Fibroblast of skin of left biceps (primary cell): ENCODE results near the gene KIF13A.
A peak's percentile ranks its signal among the peaks of the same experiment; 100 is the strongest.
"Not testable (repeated sequence)": the region's sequence is repeated elsewhere in the genome, so short reads cannot be mapped to it uniquely, and the experiment has no call there.

Experiments used
- DNase-seq, 2 experiments: peaks; one replicate each; pipeline ENCODE4 v3.0.0-alpha.2; 2013; ENCODE audit warnings: low read depth in 2 of 2

The KIF13A gene

DNA sequence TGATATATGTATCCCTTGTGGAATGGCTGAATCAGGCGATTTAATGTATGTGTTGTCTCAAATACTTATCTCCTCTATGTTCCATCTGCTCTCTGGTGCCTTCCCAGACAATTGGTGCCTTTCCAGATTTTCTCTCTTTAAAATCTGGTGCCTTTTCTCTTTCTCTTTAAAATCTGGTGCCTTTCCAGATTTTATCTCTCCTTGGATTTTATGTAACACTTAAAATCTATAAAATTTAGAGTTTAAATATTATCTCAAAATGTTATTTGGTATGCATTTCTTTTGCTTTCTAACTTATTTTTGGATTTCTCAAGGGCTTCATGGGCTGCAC, 116.3 kb downstream of the KIF13A start:
- no peak for DNase-seq

DNA sequence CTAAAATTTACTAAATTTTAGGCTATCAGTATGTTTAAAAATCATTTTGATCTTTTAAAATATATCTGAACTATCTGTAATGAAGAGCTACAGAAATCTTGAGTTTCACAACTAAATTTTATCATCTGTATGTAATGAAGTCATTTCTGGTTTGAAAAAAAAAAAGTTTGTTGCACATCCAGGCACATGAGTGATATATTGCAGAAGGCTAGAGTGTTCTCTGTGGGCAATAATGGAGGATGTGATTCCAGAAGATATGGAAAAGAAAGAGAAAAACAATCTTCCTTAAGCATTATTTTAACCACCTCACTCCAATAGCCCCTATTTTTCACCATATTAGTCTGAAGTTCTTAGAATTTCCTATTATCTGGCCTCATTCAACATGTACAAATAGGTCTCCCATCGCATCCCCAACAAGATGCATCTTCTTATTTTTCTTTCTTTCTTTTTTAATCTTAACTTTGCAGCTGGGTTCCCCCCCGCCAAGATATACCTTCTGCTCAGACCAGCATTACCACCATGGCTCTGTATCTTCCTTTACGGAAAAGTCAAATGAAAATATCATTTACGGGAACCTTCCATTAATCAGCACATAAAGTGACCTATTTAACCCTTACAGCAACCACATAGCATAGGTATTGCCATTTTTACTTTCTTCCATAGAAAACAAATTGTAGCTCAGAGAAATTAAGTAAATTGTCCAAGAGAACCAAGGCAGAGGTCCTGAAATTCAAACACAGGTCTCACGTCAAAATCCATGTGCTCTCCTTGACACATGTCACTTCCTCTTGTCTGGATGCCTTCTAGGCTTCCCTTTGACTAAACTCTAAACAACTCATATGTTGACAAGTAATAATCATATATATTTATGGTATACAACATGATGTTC, 116.9 kb downstream of the KIF13A start:
- no peak for DNase-seq

GRCh38 chr6:17869753-17870050, 117.7 kb downstream of the KIF13A start:
- DNase-seq = no peak

- DNase-seq = no peak
Measured at GRCh38 chr6:17869010-17869752, 118.3 kb downstream of the KIF13A start.

DNA sequence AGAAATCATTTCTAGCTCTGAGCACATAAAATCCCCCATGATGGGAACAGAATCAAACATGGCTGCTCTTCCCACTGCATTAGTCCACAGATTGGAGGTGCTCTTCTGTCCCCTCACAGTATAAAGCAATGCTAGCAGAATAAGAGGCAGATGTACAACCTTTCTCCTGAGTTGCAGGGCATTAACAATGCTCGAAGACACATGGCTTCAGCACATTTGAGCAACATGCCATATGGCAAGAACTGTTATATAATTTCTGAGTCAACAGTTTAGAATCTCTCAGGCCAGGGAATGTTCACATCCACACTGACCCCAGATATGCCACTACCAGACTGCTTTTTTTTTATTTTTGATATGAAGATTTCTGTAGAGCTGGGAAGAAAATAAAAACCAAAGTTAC, 119.6 kb downstream of the KIF13A start:
- DNase-seq = peak in 1 of 2 experiments; percentile 57

- DNase-seq = no peak
Measured at GRCh38 chr6:17866876-17867444, 120.5 kb downstream of the KIF13A start.

DNA sequence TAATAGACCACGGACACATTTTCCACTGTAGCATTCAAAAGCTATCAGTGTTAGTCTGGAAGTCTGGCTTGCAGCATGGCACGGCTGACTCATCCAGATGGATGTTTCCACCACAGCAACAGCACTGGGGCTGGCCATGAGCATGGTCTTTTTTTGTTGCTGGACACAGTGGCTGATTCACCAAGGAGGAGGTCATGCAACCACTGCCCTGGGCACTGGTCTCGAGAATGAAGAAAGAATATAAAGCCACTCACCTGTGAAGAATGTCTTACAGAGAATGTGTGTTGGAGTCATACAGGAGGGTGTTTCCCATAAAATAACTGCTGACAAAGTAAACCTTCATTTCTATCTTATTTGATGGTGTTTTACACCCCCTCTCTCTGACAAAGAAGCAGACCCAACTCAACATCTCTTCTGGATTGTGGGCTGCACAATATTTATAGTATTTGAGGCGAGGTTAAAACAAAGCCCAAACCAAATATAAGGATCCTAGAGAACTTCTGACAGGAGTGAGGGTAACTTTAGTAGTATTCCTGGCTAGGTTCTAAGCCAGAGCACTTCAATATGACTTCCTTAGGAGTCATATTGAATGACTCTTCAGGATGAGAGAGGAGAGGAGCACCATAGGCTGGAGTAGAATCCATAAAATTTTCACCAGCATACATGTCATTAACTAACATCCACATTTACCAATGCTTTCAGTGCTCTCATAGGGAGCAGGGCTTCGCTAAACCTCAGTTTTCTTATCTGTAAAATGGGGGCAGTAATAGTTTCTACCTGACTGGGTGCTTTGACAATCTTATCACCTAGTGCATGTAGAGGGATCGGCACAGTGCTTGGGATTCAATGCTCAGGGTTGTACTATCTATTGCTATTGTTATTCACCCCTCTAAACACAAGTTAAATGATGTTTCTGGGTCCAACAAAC, 121.4 kb downstream of the KIF13A start:
- DNase-seq = no peak

- no peak for DNase-seq
Measured at GRCh38 chr6:17865243-17865642, 122.2 kb downstream of the KIF13A start.

DNA sequence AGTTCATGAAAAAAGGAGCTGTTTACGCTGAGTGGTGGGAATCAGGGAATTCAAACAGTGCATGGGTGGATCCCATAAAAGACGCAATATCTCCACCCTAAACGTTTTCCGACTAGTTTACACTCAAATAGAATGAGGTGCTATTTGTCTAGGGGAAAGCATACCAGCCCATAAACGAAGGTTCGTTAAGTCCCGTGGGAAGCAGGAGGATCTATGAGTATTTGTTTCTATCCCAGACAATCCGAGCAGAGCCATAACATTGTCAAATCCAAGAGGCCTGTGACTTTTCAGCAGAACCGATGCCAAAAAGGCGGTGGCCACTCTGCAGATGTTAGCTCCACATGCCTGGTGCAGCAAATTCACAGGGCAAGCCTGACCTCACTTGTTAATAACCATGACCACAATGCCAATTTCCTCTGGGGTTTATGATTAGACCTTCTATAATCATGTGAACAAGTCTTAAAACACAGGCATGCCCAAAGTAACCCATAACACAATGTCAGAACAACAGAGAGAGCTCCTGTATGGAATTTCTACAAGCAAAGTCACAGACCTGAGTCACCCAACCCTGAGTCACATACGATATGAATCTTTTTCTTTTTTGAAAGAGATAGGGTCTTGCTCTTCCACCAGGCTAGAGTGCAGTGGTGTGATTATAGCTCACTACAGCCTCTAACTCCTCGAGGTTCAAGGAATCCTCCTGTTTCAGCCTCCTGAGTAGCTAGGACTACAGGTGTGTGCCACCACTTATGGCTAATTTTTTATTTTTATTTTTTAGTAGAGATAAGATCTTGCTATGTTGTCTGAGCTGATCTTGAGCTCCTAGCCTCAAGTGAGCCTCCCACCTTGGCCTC, 123.3 kb downstream of the KIF13A start:
- DNase-seq = no peak

DNA sequence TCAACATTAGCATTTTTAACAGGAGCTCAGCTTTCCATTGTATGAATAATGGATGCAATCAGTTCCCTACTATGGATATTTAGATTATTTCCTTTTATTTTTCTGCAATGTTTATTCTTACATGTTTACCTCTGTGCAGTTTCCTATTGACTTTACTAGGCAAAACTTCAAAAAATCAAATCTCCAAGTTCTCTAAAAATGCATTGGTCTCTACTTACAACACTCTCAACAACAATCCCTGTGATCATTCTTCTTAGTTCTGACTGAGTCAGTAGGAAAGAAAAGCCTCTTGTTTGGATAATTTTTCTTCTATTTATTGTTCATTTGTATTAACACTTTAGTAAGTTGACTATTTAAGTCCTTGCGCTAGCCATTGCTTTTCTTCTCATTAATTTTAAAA, 126.1 kb downstream of the KIF13A start:
- DNase-seq = no peak

GRCh38 chr6:17859846-17860245, 127.6 kb downstream of the KIF13A start:
- no peak for DNase-seq

GRCh38 chr6:17858584-17858983, 128.9 kb downstream of the KIF13A start:
- DNase-seq = no peak

- not testable (repeated sequence) for DNase-seq
Measured at GRCh38 chr6:17857188-17857587, 130.2 kb downstream of the KIF13A start.

DNA sequence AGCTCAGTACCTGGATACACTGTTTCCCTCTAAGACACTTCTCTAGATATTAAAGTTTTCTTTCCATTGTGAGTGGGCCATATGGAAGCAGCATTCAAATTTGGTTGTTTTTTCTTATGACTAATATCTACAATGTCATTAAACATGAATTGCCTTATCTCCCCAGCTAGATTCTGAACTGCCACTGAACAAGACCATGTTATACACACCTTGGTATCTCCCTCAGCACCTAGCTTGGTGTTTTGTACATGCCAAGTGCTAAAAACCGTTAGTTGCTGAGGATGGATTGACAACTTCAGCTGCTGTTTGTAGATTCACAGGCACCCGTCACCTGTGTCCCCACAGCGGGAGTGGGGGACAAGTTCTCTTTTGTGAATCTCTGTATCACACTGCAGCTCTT, 131.1 kb downstream of the KIF13A start:
- no peak for DNase-seq

DNA sequence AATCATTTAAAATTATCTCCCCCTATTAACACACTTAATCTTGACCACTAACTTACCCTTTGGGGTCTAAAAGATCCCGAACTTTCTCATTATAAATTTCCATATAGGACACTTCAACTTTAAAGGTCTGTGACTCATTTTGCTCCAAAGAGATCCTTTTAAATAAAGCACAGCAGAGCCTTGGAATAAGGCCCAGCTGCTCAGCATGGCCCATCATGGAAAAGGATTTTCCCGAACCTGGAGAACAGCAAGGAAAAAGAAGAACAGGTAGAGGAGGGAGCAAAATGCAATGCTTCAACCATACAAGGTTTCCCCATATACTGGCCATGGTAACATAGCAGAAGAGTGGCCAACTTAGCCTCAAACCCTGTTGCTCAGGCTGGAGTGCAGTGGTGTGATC, 132.1 kb downstream of the KIF13A start:
- no peak for DNase-seq

DNA sequence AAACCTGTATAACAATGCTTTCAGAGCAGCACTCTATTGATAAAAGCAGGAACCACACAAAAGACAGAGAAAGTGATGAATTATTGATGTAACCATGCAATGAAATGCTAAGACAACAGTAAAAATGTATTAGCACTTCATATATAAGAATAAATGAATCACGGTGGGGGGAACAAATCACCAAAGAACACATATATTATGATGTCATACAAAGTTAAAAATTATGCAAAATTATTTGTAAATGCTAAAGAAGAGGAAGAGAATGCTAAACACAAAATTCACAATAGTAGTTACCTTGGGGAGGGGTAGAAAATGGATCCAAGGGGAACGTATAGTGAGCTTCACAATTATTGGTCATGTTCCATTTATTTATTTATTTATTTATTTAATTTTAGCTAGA, 133.9 kb downstream of the KIF13A start:
- no peak for DNase-seq

GRCh38 chr6:17851720-17852161, 135.7 kb downstream of the KIF13A start:
- no peak for DNase-seq

DNA sequence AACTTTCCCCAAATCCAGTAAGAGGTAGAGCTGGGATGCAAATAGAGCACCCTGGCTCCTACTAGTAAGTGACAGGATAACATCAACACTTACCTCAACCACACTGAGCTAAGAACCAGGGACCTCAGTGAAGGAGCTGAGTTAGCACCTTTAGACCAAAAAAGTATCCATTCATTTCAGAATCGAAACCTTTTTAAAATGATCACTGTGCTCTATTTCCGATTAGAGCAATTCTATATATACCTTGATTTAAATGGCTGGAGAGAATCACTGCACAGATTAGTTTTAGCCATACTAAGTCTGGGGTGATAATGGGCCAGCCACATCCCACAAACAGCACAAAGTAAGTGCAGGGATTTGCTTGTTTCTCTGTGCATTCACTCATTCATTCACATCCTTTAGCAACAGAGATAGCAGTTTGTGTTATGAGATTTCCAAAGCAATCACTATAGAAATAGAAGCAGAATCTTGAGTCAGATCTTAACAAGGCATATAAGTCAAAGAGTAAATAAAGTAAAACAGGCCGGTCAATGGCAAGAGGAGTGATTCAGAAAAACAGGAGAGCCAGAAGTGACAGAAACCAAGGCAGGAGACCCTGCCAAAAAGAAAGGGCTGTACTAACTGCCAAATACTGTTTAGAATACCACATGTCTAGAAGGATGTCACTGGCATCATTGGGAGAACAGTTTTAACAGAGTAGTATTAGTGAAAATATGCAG, 136.3 kb downstream of the KIF13A start:
- DNase-seq = no peak

GRCh38 chr6:17850281-17850680, 137.2 kb downstream of the KIF13A start:
- no peak for DNase-seq

GRCh38 chr6:17847203-17847760, 140.2 kb downstream of the KIF13A start:
- no peak for DNase-seq
